SK-N-SH treated with all-trans-retinoic acid at 6 μM for 48 hours (cell line): ENCODE results near the gene LYRM4.
A peak's percentile ranks its signal among the peaks of the same experiment; 100 is the strongest.

Experiments used
- ATAC-seq: fragments of 200-7000 bp; cut with Tn5 transposase; 3 replicates; pipeline ENCODE4 v1.9.1; 2020; ENCODE audit warnings: mild to moderate bottlenecking, moderate library complexity
- ARNTL ChIP-seq: fragments of 450-650 bp; formaldehyde crosslinking; IDR thresholded peaks from 2 replicates; pipeline ENCODE4 v1.5.0; 2020; ENCODE audit warnings: low read depth, mild to moderate bottlenecking, moderate library complexity, borderline replicate concordance
- BACH2 ChIP-seq: fragments of 250-450 bp; sonication (Bioruptor Pico); IDR thresholded peaks from 2 replicates; pipeline ENCODE4 v1.9.0; 2021; ENCODE audit warnings: mild to moderate bottlenecking, borderline replicate concordance
- CSDC2 ChIP-seq: fragments of 250-450 bp; sonication (Bioruptor Pico); IDR thresholded peaks from 2 replicates; pipeline ENCODE4 v1.5.0; 2020; ENCODE audit warnings: mild to moderate bottlenecking, moderate library complexity
- ESRRG ChIP-seq: fragments of 250-450 bp; sonication (Bioruptor Pico); IDR thresholded peaks from 2 replicates; pipeline ENCODE4 v1.6.1; 2021; ENCODE audit warnings: mild to moderate bottlenecking
- GLIS3 ChIP-seq: fragments of 250-450 bp; sonication (Bioruptor Pico); IDR thresholded peaks from 2 replicates; pipeline ENCODE4 v1.5.0; 2020; ENCODE audit warnings: mild to moderate bottlenecking, moderate library complexity
- ISL1 ChIP-seq: fragments of 250-450 bp; sonication (Bioruptor Pico); IDR thresholded peaks from 2 replicates; pipeline ENCODE4 v2.1.2; 2022; ENCODE audit warnings: mild to moderate bottlenecking, moderate library complexity
- OSR1 ChIP-seq: fragments of 250-450 bp; sonication (Bioruptor Pico); IDR thresholded peaks from 2 replicates; pipeline ENCODE4 v1.8.0; 2022; ENCODE audit warnings: moderate library complexity, mild to moderate bottlenecking, inconsistent platforms
- PPARA ChIP-seq: fragments of 250-450 bp; sonication (Bioruptor Pico); IDR thresholded peaks from 2 replicates; pipeline ENCODE4 v1.5.0; 2020; ENCODE audit warnings: mild to moderate bottlenecking, borderline replicate concordance
- RARB ChIP-seq: fragments of 250-450 bp; sonication (Bioruptor Pico); IDR thresholded peaks from 2 replicates; pipeline ENCODE4 v1.8.0; 2021; ENCODE audit warnings: mild to moderate bottlenecking, moderate library complexity
- SNAI2 ChIP-seq: fragments of 250-450 bp; sonication (Bioruptor Pico); IDR thresholded peaks from 2 replicates; pipeline ENCODE4 v1.5.0; 2020; ENCODE audit warnings: mild to moderate bottlenecking, moderate library complexity
- TCF4 ChIP-seq: fragments of 250-450 bp; sonication (Bioruptor Pico); IDR thresholded peaks from 2 replicates; pipeline ENCODE4 v1.8.0; 2021; ENCODE audit warnings: mild to moderate bottlenecking, moderate library complexity, borderline replicate concordance
- ZC3H10 ChIP-seq: fragments of 250-450 bp; sonication (Bioruptor Pico); IDR thresholded peaks from 2 replicates; pipeline ENCODE4 v1.5.1; 2021; ENCODE audit warnings: mild to moderate bottlenecking, moderate library complexity
- ZFP3 ChIP-seq: fragments of 250-450 bp; sonication (Bioruptor Pico); IDR thresholded peaks from 2 replicates; pipeline ENCODE4 v1.5.0; 2020; ENCODE audit warnings: mild to moderate bottlenecking, moderate library complexity
- ZFP30 ChIP-seq: fragments of 450-650 bp; formaldehyde crosslinking; IDR thresholded peaks from 2 replicates; pipeline ENCODE4 v1.5.0; 2022; ENCODE audit warnings: mild to moderate bottlenecking, moderate library complexity
- ZNF565 ChIP-seq: fragments of 450-650 bp; formaldehyde crosslinking; conservative IDR thresholded peaks from 2 replicates; pipeline ENCODE4 v1.5.0; 2020; ENCODE audit warnings: low read depth, mild to moderate bottlenecking, moderate library complexity
- ZNF70 ChIP-seq: fragments of 450-650 bp; formaldehyde crosslinking; IDR thresholded peaks from 2 replicates; pipeline ENCODE4 v1.5.0; 2020; ENCODE audit warnings: mild to moderate bottlenecking, moderate library complexity
- ZNF8 ChIP-seq: fragments of 450-650 bp; formaldehyde crosslinking; IDR thresholded peaks from 2 replicates; pipeline ENCODE4 v1.5.0; 2020; ENCODE audit warnings: mild to moderate bottlenecking, moderate library complexity
- TF ChIP-seq, protein P1 (sequence below): fragments of 250-450 bp; sonication (Bioruptor Pico); IDR thresholded peaks from 2 replicates; pipeline ENCODE4 v1.8.0; 2021; ENCODE audit warnings: low read depth, mild to moderate bottlenecking, moderate library complexity, borderline replicate concordance
- TF ChIP-seq, protein P2 (sequence below): fragments of 250-450 bp; sonication (Bioruptor Pico); IDR thresholded peaks from 2 replicates; pipeline ENCODE4 v1.5.1; 2020; ENCODE audit warnings: low read depth, mild to moderate bottlenecking, moderate library complexity
- TF ChIP-seq, protein P3 (sequence below): fragments of 250-450 bp; sonication (Bioruptor Pico); IDR thresholded peaks from 2 replicates; pipeline ENCODE4 v1.8.0; 2020; ENCODE audit warnings: mild to moderate bottlenecking, moderate library complexity, borderline replicate concordance
- TF ChIP-seq, protein P4 (sequence below): fragments of 250-450 bp; sonication (Bioruptor Pico); IDR thresholded peaks from 2 replicates; pipeline ENCODE4 v1.5.1; 2021; ENCODE audit warnings: mild to moderate bottlenecking, moderate library complexity

Gene LYRM4

DNA sequence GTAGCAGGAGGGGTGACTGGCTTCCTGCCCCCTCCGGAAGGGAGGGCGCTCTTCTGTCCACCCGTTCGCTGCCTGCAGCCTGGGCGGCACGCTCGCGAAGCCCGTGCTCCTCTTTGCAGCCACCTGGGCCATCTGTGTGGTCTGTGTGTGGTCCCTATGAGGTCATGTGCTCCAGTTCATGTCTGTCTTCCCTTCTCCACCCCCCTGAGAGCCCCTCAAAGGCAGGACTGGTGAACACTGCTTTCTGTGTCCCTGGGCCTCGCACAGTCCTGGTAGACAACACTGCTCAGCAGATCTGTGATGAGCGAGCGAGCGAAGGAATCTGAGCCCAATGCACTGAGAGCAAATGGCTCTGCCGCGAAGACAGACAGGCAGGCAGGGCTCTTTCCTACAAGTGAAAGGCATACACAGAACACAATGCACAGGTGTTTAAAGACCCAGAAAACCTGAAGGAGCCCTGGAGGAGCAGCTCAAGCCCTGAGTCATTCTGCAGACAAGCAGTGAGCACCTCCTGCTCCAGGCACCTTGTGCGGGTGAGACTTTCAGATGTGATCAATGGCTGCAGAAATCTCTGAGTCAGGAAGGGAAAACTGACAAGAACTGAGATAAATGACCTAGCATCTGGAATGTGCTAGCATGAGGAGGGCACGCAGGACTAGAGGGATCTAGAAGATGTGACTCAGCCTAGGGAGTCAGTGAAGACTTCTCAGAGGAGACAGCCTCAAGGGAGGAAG, 148.5 kb downstream of the LYRM4 start:
- TF ChIP-seq ZC3H10 = 0 out of 2 replicates have a peak, but pooled peaks have one; percentile 31
- TF ChIP-seq RARB (CRISPR knock-in tag) = no peak
- TF ChIP-seq, all 23 proteins: peak for 1
- peak; percentile 93 for ATAC-seq

DNA sequence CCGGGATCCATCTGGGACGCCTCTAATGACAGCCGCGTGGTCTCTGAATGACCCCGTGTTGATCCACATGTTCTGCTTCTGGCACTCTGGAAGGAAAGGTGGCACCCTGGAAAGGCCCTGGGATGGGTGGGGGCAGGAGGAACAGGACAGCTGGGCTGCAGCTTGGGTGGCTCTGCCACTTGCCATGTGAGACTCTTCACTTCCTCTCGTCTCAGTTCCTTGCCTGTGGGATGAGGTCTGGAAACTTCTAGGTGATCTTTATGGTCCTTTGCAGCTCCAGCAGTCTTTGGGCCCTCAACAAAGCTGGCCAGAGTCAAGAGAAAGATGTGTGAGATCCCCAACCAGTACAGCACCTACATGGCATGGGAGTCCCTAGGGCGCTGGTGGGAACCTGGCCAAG, 149.1 kb downstream of the LYRM4 start:
- no peak for ATAC-seq
- TF ChIP-seq ZC3H10 (no peak), ZNF8 (CRISPR knock-in tag) (no peak), OSR1 (CRISPR knock-in tag) (no peak)
- TF ChIP-seq, protein P1, sequence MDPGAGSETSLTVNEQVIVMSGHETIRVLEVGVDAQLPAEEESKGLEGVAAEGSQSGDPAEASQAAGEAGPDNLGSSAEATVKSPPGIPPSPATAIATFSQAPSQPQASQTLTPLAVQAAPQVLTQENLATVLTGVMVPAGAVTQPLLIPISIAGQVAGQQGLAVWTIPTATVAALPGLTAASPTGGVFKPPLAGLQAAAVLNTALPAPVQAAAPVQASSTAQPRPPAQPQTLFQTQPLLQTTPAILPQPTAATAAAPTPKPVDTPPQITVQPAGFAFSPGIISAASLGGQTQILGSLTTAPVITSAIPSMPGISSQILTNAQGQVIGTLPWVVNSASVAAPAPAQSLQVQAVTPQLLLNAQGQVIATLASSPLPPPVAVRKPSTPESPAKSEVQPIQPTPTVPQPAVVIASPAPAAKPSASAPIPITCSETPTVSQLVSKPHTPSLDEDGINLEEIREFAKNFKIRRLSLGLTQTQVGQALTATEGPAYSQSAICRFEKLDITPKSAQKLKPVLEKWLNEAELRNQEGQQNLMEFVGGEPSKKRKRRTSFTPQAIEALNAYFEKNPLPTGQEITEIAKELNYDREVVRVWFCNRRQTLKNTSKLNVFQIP = no peak

DNA sequence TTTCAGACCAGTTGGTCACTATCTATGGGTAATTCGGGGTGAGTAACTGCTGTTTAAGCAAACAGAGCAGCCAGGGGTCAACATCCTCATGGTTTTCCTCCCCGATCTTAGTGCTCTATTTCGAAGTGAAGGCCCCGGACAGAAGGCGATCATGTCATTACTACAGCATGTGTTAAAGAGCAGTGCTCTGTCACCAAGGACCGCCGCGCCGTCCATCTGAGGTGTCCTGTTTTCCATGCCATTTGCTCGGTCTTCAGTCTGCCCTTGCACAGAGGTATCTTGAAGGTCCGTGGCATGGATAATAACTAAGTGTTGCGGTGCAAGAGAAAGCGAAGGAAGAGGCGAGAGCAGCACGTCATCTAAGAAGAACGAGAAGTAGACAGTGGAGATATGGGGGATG, 150.5 kb downstream of the LYRM4 start:
- TF ChIP-seq ZC3H10 (no peak), OSR1 (CRISPR knock-in tag) (no peak), ZNF8 (CRISPR knock-in tag) (no peak), CSDC2 (CRISPR knock-in tag) (no peak), TCF4 (CRISPR knock-in tag) (no peak), ARNTL (CRISPR knock-in tag) (no peak), ZNF70 (CRISPR knock-in tag) (no peak)
- TF ChIP-seq, protein P2, sequence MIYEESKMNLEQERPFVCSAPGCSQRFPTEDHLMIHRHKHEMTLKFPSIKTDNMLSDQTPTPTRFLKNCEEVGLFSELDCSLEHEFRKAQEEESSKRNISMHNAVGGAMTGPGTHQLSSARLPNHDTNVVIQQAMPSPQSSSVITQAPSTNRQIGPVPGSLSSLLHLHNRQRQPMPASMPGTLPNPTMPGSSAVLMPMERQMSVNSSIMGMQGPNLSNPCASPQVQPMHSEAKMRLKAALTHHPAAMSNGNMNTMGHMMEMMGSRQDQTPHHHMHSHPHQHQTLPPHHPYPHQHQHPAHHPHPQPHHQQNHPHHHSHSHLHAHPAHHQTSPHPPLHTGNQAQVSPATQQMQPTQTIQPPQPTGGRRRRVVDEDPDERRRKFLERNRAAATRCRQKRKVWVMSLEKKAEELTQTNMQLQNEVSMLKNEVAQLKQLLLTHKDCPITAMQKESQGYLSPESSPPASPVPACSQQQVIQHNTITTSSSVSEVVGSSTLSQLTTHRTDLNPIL = no peak
- no peak for ATAC-seq

DNA sequence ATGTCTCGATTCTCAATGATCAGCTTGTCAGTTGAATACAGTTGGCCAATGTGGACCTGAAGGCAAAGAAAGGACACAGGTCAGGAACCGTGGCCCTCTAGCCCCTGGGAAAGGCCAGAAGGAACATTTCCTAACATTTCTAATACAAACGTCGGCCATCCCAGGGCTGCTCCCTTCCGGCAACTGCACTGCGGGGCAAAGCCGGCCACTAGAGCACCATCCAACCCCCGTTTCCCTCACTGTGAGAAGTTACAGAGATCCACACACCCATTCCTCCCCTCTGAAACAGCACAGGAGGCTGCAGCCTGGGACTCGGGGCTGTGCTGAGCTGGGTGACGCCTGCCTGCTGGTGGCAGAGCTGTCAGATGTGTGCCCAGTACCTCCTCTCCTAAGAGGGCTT, 151.3 kb downstream of the LYRM4 start:
- no peak for TF ChIP-seq ZNF565 (CRISPR knock-in tag)
- no peak for TF ChIP-seq CSDC2 (CRISPR knock-in tag)
- TF ChIP-seq ZNF70 (CRISPR knock-in tag) = no peak
- no peak for TF ChIP-seq GLIS3 (CRISPR knock-in tag)
- TF ChIP-seq ARNTL (CRISPR knock-in tag) = no peak
- no peak for TF ChIP-seq OSR1 (CRISPR knock-in tag)
- no peak for TF ChIP-seq ZFP30 (CRISPR knock-in tag)
- TF ChIP-seq, protein P2 = no peak
- no peak for TF ChIP-seq ESRRG
- TF ChIP-seq TCF4 (CRISPR knock-in tag) = no peak
- ATAC-seq = no peak

DNA sequence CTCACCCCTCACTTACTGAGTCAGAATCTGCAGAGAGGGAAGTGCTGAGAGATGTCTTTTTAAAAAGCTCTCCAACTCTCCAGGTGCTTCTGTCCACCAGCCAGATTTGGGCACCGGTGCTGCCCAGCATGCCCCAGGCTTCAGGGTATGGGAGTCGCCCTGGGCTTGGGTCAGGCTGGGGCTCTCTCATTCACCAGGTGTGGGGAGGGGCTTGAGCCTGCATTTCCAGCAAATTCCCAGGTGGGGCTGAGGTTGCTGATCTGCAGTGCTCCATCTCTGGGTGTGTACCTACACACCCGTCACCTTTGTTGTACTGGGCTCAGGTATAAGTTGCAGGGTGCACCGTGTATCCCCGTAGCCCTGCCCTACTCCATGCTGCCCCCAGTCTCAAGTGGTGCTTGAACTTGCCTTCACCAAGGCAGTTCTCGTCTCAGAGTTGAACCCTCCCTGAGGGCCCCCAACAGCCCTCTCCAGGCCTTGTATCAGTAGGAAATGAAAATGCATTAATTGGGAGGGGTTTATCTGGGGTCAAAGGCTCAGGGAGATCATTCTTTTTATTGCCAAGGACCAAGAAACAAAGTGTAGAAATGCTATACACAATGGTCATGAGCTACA, 152.1 kb downstream of the LYRM4 start:
- no peak for TF ChIP-seq PPARA (CRISPR knock-in tag)
- TF ChIP-seq ZFP3 (CRISPR knock-in tag) = no peak
- TF ChIP-seq, protein P3, sequence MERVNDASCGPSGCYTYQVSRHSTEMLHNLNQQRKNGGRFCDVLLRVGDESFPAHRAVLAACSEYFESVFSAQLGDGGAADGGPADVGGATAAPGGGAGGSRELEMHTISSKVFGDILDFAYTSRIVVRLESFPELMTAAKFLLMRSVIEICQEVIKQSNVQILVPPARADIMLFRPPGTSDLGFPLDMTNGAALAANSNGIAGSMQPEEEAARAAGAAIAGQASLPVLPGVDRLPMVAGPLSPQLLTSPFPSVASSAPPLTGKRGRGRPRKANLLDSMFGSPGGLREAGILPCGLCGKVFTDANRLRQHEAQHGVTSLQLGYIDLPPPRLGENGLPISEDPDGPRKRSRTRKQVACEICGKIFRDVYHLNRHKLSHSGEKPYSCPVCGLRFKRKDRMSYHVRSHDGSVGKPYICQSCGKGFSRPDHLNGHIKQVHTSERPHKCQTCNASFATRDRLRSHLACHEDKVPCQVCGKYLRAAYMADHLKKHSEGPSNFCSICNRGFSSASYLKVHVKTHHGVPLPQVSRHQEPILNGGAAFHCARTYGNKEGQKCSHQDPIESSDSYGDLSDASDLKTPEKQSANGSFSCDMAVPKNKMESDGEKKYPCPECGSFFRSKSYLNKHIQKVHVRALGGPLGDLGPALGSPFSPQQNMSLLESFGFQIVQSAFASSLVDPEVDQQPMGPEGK = no peak
- TF ChIP-seq, protein P4, sequence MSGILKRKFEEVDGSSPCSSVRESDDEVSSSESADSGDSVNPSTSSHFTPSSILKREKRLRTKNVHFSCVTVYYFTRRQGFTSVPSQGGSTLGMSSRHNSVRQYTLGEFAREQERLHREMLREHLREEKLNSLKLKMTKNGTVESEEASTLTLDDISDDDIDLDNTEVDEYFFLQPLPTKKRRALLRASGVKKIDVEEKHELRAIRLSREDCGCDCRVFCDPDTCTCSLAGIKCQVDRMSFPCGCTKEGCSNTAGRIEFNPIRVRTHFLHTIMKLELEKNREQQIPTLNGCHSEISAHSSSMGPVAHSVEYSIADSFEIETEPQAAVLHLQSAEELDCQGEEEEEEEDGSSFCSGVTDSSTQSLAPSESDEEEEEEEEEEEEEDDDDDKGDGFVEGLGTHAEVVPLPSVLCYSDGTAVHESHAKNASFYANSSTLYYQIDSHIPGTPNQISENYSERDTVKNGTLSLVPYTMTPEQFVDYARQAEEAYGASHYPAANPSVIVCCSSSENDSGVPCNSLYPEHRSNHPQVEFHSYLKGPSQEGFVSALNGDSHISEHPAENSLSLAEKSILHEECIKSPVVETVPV = no peak
- TF ChIP-seq OSR1 (CRISPR knock-in tag) = no peak
- TF ChIP-seq ZNF565 (CRISPR knock-in tag) = no peak
- TF ChIP-seq SNAI2 (CRISPR knock-in tag) = no peak
- TF ChIP-seq, protein P2 = no peak
- TF ChIP-seq ZNF8 (CRISPR knock-in tag) = no peak
- TF ChIP-seq ISL1 (CRISPR knock-in tag) = no peak
- TF ChIP-seq ZNF70 (CRISPR knock-in tag) = no peak
- TF ChIP-seq TCF4 (CRISPR knock-in tag) = no peak
- TF ChIP-seq ZC3H10 = no peak
- TF ChIP-seq CSDC2 (CRISPR knock-in tag) = no peak
- TF ChIP-seq ESRRG = no peak
- TF ChIP-seq BACH2 (CRISPR knock-in tag) = no peak
- no peak for TF ChIP-seq RARB (CRISPR knock-in tag)
- TF ChIP-seq ZFP30 (CRISPR knock-in tag) = no peak
- no peak for ATAC-seq
